Transverse colon (tissue), 4 donors: ENCODE measurements around the gene RGSL1. TPM values are rescaled to one million over a fixed set of nuclear protein-coding genes. Genes with fewer than 3 reads are reported as not detected.

Source experiments
- DNase-seq: peaks from one replicate; pipeline ENCODE4 v3.0.0-alpha.2; 2019
- H3K27ac ChIP-seq, 4 donors: fragments of 200-600 bp; sonication (generic); 2 replicates each; pipeline ENCODE4 v1.5.1; 2016 to 2018; ENCODE audit warnings: inconsistent platforms in 4 of 4
- H3K27me3 ChIP-seq: fragments of 200-600 bp; sonication (generic); 2 replicates; pipeline ENCODE4 v1.5.1; 2017; ENCODE audit warnings: inconsistent platforms
- H3K36me3 ChIP-seq, 4 donors: fragments of 200-600 bp; sonication (generic); 2 replicates each; pipeline ENCODE4 v1.5.1; 2017 to 2019; ENCODE audit warnings: inconsistent platforms in 4 of 4
- H3K4me1 ChIP-seq, 4 donors: fragments of 200-600 bp; sonication (generic); 2 replicates each; pipeline ENCODE4 v1.5.1; 2017 to 2020; ENCODE audit warnings: inconsistent platforms in 4 of 4
- H3K4me3 ChIP-seq, 4 donors: fragments of 200-600 bp; sonication (generic); 1 replicate in 1 of 4; 2 replicates in 3 of 4; pipeline versions ENCODE4 v1.5.1 to v1.6.1; 2017 to 2019; ENCODE audit warnings: inconsistent platforms in 4 of 4
- H3K9me3 ChIP-seq, 2 donors: fragments of 200-600 bp; sonication (generic); 2 replicates each; pipeline ENCODE4 v1.5.1; 2017 to 2019; ENCODE audit warnings: inconsistent platforms in 2 of 2
- CTCF ChIP-seq, 5 experiments: fragments of 200-600 bp in 3 of 5; fragments of 450-650 bp in 2 of 5; sonication (generic) in 3 of 5; IDR thresholded peaks; 1 replicate in 2 of 5; 2 replicates in 3 of 5; pipeline ENCODE4 v1.5.1; 2016 to 2017; ENCODE audit warnings: antibody characterized with exemption in 5 of 5, inconsistent platforms in 3 of 5, mild to moderate bottlenecking in 2 of 5, moderate library complexity in 1 of 5
- EP300 ChIP-seq: sonication (generic); formaldehyde crosslinking; IDR thresholded peaks from one replicate; pipeline ENCODE4 v1.6.1; 2017; ENCODE audit warnings: antibody characterized with exemption, low read depth
- POLR2A ChIP-seq: fragments of 450-650 bp; IDR thresholded peaks from one replicate; pipeline ENCODE4 v1.6.1; 2016; ENCODE audit warnings: antibody characterized with exemption, mild to moderate bottlenecking, moderate library complexity
- POLR2AphosphoS5 ChIP-seq, 3 donors: sonication (generic); formaldehyde crosslinking; IDR thresholded peaks; one replicate each; pipeline ENCODE4 v1.6.1; 2016; ENCODE audit warnings: antibody characterized with exemption in 3 of 3
- WGBS, 2 donors: methylation state at CpG; one replicate each; pipeline ENCODE4 v1.1.5; 2018; ENCODE audit warnings: low coverage in 1 of 2; 5-methylcytosine and 5-hydroxymethylcytosine counted together
- in situ Hi-C, 4 donors: fragments of 200-750 bp; cut with MboI; loops; one replicate each; pipeline versions ENCODE4 v1.15.0 to v1.15.1; 2017; ENCODE audit warnings: low sequenced_read_pairs in 3 of 4, low pct_ligation_motif_present in 1 of 4, low pct_unique_long_range_greater_than_20kb in 1 of 4
- intact Hi-C: fragments of 100-400 bp; cut with DNase I; formaldehyde crosslinking; loops from one replicate; pipeline ENCODE4 v1.15.1; 2023; ENCODE audit warnings: low total_unique reads
- total RNA-seq, 4 donors: library from RNA; depleted of rRNA; stranded (reverse); fragments of >200 nt; gene quantifications; one replicate each; pipeline ENCODE4 v1.1.0, GENCODE V29; 2016

Gene RGSL1
- total RNA-seq, 4 donors from 2014 or later = not detected

GRCh38 chr1:182426442-182427430 is 23.2 kb upstream of the RGSL1 start:
- Histone ChIP-seq H3K4me3 (no peak overlapping the region), H3K27me3 (no peaks in the 10 kb centered on the region), H3K27ac (no peak overlapping the region), H3K9me3 (no peaks in the 10 kb centered on the region), H3K4me1 (no peaks in the 10 kb centered on the region), H3K36me3 (no peaks in the 10 kb centered on the region)
- in situ Hi-C loops (no loop called here), intact Hi-C loops (loop anchor here (5.0 to 10.0 kb wide), 2 partner anchors 51 to 362 kb away; partner anchors contain the start of gene ZNF648)
- DNase-seq = no peak
- TF ChIP-seq CTCF (IDR thresholded peaks at IDR 0.05) = no peak
- no peak for TF ChIP-seq EP300
- no peak for TF ChIP-seq POLR2AphosphoS5 (IDR thresholded peaks at IDR 0.05)
- no peak for TF ChIP-seq POLR2A
- 72 to 80% methylated on average over 6 to 7 of the region's 7 CpGs for WGBS, 2 donors

- in situ Hi-C loops = no loop called here
Measured at GRCh38 chr1:182428043-182428442, 21.9 kb upstream of the RGSL1 start.

GRCh38 chr1:182430263-182431068 is 19.5 kb upstream of the RGSL1 start:
- H3K27me3 ChIP-seq = no peaks in the 10 kb centered on the region
- H3K4me3 ChIP-seq = no peak overlapping the region
- no peak overlapping the region for H3K27ac ChIP-seq
- H3K36me3 ChIP-seq = no peaks in the 10 kb centered on the region
- WGBS, 2 donors = 77 to 78% methylated on average over 10 to 11 of the region's 11 CpGs
- TF ChIP-seq EP300 (no peak), POLR2AphosphoS5 (IDR thresholded peaks at IDR 0.05) (no peak), POLR2A (no peak), CTCF (IDR thresholded peaks at IDR 0.05) (no peak)
- H3K4me1 ChIP-seq = no peaks in the 10 kb centered on the region
- intact Hi-C loops = no loop called here
- DNase-seq = no peak
- in situ Hi-C loops = no loop called here
- no peaks in the 10 kb centered on the region for H3K9me3 ChIP-seq

More at GRCh38 chr1:182428043-182428442, 21.9 kb upstream of the RGSL1 start:
- no peaks in the 10 kb centered on the region for H3K4me1 ChIP-seq
- intact Hi-C loops = loop anchor here (5.0 to 10.0 kb wide), 2 partner anchors 49 to 363 kb away; partner anchors contain the start of gene ZNF648
- no peaks in the 10 kb centered on the region for H3K36me3 ChIP-seq
- no peaks in the 10 kb centered on the region for H3K9me3 ChIP-seq
- TF ChIP-seq EP300 (no peak), CTCF (IDR thresholded peaks at IDR 0.05) (no peak), POLR2AphosphoS5 (IDR thresholded peaks at IDR 0.05) (no peak), POLR2A (no peak)
- H3K27ac ChIP-seq = no peak overlapping the region
- no peak overlapping the region for H3K4me3 ChIP-seq
- H3K27me3 ChIP-seq = no peaks in the 10 kb centered on the region
- no peak for DNase-seq
- 90 to 93% methylated on average over 2 of the region's 2 CpGs for WGBS, 2 donors

GRCh38 chr1:182431278-182431677 is 18.7 kb upstream of the RGSL1 start:
- in situ Hi-C loops = no loop called here
- intact Hi-C loops = no loop called here
- 89 to 94% methylated on average over 4 to 7 of the region's 7 CpGs for WGBS, 2 donors
- Histone ChIP-seq H3K4me3 (no peak overlapping the region), H3K4me1 (no peaks in the 10 kb centered on the region), H3K27ac (no peak overlapping the region), H3K27me3 (no peaks in the 10 kb centered on the region), H3K9me3 (no peaks in the 10 kb centered on the region), H3K36me3 (no peaks in the 10 kb centered on the region)
- TF ChIP-seq CTCF (IDR thresholded peaks at IDR 0.05) (no peak), POLR2AphosphoS5 (IDR thresholded peaks at IDR 0.05) (no peak), EP300 (no peak), POLR2A (no peak)
- no peak for DNase-seq
